Stimulated activated CD4-positive, alpha-beta T cell treated with anti-CD3 and anti-CD28 coated beads, TNF-alpha, amount 100 ng/mL, for 1 hour (primary cell): Measurements from ENCODE around the gene FHL2.
A peak's percentile ranks its signal among the peaks of the same experiment; 100 is the strongest.

Source experiments
- DNase-seq, 3 donors: peaks; one replicate each; pipeline ENCODE4 v3.0.0-alpha.2; 2020; ENCODE audit warnings: low read depth in 3 of 3, low spot score in 1 of 3

The FHL2 gene

GRCh38 chr2:105379741-105380186 lies 19.1 kb downstream of the FHL2 start:
- DNase-seq: no peak

GRCh38 chr2:105378921-105379383 lies 19.9 kb downstream of the FHL2 start:
- DNase-seq: no peak

GRCh38 chr2:105378276-105378840 lies 20.5 kb downstream of the FHL2 start:
- DNase-seq: no peak

GRCh38 chr2:105377871-105378270 lies 21.0 kb downstream of the FHL2 start:
- DNase-seq: no peak

- no peak for DNase-seq
Measured at GRCh38 chr2:105376789-105377240, 22.0 kb downstream of the FHL2 start.

- DNase-seq: no peak
Measured at GRCh38 chr2:105376010-105376409, 22.8 kb downstream of the FHL2 start.

- no peak for DNase-seq
Measured at GRCh38 chr2:105375001-105375561, 23.8 kb downstream of the FHL2 start.

GRCh38 chr2:105373895-105374401 lies 24.9 kb downstream of the FHL2 start:
- DNase-seq: no peak

- no peak for DNase-seq
Measured at GRCh38 chr2:105373344-105373781, 25.5 kb downstream of the FHL2 start.

- no peak for DNase-seq
Measured at GRCh38 chr2:105371810-105372209, 27.0 kb downstream of the FHL2 start.

GRCh38 chr2:105371156-105371555 lies 27.7 kb downstream of the FHL2 start:
- no peak for DNase-seq

- peak; percentile 60 to 77 (median 71) for DNase-seq
Measured at GRCh38 chr2:105369777-105370690, 28.8 kb downstream of the FHL2 start.

- no peak for DNase-seq
Measured at GRCh38 chr2:105368759-105369408, 30.0 kb downstream of the FHL2 start.

GRCh38 chr2:105365206-105365605 lies 33.6 kb downstream of the FHL2 start:
- DNase-seq: no peak

- DNase-seq: no peak
Measured at GRCh38 chr2:105364436-105365139, 34.3 kb downstream of the FHL2 start.

- DNase-seq: no peak
Measured at GRCh38 chr2:105362862-105363591, 35.8 kb downstream of the FHL2 start.

- DNase-seq: no peak
Measured at GRCh38 chr2:105361102-105361889, 37.6 kb downstream of the FHL2 start.

- DNase-seq: no peak
Measured at GRCh38 chr2:105358593-105358992, 40.3 kb downstream of the FHL2 start.

GRCh38 chr2:105357122-105357521 lies 41.7 kb downstream of the FHL2 start:
- DNase-seq: no peak
